ENCODE data around the gene PTPRB.

DNA sequence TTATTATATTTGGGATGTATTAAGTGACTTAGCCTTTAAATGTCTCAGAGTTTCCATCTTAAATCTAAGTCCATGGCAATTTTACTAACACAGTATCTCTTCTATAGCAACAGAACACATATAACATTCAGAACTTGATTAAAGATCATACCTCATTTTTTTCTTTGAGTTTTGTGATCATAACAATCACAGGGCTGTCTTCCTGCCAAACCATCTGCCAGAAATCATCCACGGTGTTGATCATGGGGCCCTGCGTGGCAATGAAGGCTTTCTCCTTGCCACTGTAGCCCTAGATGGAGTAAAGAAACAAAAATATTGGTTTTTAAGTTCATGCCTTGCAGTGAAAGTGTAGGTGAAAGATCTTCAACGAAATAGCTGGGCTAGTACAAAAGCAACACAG, 46.7 kb upstream of the PTPRB start:
- TF ChIP-seq, protein P1, sequence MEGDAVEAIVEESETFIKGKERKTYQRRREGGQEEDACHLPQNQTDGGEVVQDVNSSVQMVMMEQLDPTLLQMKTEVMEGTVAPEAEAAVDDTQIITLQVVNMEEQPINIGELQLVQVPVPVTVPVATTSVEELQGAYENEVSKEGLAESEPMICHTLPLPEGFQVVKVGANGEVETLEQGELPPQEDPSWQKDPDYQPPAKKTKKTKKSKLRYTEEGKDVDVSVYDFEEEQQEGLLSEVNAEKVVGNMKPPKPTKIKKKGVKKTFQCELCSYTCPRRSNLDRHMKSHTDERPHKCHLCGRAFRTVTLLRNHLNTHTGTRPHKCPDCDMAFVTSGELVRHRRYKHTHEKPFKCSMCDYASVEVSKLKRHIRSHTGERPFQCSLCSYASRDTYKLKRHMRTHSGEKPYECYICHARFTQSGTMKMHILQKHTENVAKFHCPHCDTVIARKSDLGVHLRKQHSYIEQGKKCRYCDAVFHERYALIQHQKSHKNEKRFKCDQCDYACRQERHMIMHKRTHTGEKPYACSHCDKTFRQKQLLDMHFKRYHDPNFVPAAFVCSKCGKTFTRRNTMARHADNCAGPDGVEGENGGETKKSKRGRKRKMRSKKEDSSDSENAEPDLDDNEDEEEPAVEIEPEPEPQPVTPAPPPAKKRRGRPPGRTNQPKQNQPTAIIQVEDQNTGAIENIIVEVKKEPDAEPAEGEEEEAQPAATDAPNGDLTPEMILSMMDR (IDR thresholded peaks at IDR 0.05), result no peak
- TF ChIP-seq POLR2A (IDR thresholded peaks at IDR 0.05), result no peak
